HG02588 (cell line): ENCODE data around the gene DOCK3.
"Not testable (repeated sequence)": the region's sequence is repeated elsewhere in the genome, so short reads cannot be mapped to it uniquely, and the experiment has no call there.

Experiments
- ATAC-seq: cut with Tn5 transposase; IDR thresholded peaks from one replicate; pipeline ENCODE4 v1.9.1; 2021; ENCODE audit warnings: mild to moderate bottlenecking, moderate library complexity; ENCODE audit not compliant: unreplicated experiment

The DOCK3 gene

DNA sequence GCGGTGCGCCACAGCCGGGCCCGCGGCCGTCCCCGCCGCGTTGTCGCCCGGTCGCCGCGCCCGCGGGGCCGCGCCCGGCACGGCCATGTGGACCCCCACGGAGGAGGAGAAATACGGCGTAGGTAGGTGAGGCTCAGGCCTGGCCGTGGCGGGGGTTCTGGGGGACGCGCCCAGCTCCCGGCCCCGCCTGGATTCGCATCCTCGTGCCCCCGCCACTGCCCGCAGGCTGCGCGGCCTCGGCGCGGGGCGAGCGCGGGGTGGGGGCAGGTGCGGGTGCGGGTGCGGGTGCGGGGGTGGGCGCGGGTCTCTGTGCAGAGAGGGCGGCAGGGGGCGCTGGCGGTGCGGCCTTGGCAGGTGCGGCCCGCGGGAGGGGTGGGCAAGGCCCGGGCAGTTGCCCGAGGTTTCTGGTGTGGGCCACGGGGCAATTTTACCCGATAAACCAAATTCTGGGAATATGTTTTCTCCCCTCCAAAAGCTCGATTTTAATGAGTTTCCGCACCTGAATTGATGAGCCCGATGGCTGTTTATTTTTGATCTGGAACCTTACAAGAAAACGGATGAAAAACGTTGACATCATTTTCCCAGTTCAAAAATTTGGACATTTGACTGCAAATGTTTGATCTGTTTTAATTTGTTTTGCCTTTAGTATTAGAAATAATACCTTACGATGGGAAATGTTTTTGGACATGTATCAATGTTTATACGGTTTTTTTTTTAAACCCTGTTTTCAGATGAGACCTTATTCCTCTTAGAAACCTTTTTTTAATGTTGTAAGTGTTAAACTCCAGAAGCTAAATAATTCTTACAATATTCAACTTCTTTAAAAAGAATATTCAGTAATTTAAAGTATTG lies 678 bp downstream of the DOCK3 start:
- ATAC-seq, result peak; percentile 18

DNA sequence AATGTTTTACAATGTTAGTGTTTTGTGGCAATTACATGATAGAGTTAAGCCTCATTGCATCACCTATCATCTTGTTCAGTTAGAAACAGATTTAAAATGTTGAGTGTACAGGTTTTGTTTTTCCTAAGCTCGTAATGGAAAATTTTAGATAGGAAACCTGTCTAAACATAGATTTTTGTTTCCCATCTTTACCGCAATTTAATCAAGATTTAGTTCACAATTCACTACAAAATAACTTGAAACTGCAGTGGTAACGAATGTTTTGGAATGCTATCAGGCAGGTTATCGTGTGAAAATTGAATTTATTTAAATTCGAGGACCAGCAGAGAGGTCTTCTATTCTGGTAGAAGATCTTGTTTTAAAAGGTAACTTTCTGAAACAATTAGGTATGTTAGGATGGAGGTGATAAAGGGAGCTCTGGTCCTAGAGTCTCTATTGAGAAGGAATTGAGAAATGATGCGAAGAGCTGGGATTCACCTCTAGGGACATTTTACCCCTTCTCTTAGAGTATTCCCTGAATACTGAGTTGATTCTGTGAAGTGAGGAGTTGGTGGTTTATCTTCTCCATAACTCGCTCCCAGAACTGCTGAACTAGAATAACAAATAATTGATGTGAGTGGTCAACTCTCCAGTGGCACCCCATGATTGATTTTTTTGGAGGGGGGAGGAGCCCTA lies 1.4 kb downstream of the DOCK3 start:
- ATAC-seq, result no peak

DNA sequence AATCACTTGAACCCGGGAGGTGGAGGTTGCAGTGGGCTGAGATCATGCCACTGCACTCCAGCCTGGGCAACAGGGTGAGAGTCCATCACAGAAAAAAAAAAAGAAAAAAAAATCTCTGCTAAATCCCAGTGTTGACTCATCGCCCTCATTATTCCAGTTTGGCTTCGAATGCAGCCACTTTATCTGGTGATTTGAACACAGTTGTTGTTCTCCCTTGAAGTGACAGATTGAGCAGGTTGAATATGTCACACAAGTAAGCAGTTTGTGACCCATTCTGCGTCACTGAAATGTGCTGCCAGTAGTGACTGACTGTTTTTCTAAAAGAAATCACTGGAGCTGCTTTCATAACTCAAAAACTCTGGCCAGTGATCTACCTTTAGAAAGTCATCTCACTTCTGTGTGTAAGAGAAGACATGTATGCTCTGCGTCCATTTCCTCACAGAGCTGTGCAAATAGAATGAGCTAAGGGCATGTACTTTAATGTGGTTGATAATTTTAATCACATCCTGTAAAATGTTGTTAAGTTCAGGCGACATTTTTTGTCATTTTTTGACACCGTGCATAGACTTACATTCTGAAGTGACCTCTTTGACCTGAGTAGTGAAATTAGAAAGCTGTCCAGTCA lies 12.5 kb downstream of the DOCK3 start:
- ATAC-seq, result no peak

DNA sequence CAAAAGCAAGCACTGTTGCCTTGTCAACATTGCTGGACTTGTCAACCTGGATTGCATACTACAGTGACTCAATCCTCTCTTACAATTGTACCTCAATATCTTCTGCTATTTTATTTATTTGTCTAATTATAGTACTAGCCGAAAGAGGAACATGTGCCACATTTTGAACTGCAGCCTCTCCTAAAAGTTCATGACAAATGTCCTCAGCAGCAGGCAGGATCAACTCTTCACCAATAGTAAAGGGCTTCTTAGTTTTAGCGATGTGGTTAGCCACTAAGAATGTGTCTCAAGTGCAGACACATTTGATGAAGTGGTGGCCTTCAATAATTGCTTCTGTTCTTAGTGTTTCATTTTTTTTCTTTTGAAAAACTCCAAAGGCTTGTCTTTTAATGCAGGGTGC lies 13.2 kb downstream of the DOCK3 start:
- no peak for ATAC-seq

DNA sequence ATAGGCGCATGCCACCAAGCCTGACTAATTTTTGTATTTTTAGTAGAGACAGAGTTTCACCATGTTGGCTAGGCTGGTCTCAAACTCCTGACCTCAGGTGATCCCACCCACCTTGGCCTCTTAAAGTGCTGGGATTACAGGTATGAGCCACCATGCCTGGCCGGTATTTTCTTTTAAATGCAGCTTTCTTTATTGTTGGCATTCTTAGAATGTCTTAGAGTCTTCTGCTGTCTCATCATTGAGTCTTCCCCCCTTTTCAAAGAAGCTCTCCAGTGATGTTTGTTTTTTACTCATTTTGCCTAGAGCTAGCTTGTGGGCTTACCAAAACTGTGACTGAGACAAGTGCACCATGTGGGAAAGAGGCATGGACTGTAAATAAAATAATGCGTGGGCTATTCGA lies 13.9 kb downstream of the DOCK3 start:
- not testable (repeated sequence) for ATAC-seq

DNA sequence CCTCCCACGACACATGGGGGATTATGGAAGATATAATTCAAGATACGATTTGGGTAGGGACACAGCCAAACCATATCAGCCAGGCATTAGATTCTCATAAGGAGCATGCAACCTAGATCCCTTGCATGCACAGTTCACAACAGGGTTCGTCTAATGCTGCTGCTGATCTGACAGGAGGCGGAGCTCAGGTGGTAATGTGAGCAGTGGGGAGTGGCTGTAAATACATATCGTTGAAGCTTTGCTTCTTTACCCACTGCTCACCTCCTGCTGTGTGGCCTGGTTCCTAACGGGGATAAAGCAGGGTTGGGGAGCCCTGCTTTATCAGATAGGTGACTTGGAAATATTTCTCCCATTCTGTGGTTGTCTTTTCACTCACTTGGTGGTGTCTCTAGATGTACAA lies 14.8 kb downstream of the DOCK3 start:
- ATAC-seq, result no peak

DNA sequence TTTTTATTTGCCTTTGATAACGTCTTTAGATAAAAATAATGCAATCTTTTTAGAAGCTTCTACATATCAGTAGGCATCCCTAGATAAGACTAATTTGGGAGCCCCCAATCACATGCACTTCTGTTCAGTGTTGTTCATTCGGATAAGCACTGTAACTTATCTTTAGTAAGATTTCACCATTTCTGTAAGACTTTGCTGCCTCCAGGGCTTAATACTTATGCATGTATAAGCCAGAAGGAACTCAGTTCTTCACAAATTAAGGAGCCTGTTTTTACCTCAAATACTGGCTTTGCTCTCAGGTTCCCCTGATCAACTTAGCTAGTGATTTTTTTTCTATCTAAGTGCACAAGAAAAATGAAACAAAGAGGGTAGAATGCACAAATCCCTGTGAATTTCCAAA lies 20.3 kb downstream of the DOCK3 start:
- no peak for ATAC-seq

DNA sequence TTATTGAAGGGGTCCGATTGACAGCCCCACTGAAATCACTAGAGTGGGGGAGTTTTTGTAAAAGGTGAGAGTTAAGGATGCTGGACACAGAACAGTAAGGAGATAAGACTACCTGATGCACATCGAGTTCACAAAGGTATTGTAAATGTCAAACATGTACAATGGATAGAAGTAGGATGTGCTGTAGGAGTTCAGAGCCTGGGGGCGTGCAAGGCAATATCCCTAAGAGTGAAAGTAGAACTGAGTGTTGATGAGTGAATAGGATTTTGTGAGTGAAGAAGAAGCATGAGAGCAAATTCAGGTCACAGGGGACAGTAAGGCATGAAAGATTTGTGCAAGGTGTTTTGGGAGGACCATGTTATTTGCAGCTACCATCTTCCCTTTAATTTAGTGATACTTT lies 21.5 kb downstream of the DOCK3 start:
- ATAC-seq, result no peak

DNA sequence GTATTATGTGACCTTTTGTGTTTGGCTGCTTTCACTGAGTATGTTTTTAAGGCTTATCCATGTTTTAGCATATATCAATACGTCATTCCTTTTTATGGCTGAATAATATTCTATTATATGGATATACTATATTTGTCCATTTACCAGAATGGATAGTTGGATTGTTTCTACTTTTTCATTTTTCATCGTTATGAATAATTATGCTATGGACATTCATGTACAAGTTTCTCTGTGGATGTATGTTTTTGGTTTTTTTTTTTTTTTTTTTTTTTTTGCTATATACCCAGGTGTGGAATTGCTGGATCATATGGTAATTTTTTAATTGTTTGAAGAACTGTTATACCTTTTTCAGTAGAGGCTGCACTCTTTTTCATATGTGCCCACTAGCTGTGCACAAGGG lies 23.5 kb downstream of the DOCK3 start:
- ATAC-seq, result no peak

DNA sequence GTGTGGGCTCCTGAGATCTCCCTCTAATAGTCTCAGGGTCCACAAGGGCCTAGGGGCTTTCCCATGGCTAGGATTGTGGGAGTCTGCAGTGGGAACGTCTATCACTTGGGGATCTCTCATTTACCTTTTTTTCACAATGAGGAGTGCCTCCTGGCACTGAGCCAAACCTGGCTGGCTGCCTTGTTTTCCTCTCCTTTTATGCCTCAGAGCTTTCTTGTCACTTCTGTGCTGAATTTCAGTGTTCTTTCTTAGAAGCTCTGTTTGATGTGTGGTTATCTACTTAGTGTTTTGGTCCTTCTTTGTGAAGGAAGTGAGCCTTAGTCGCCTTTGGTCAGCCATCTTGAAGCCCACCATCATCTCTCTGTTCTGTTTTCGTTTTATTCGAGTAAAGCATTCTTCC lies 33.9 kb downstream of the DOCK3 start:
- no peak for ATAC-seq

DNA sequence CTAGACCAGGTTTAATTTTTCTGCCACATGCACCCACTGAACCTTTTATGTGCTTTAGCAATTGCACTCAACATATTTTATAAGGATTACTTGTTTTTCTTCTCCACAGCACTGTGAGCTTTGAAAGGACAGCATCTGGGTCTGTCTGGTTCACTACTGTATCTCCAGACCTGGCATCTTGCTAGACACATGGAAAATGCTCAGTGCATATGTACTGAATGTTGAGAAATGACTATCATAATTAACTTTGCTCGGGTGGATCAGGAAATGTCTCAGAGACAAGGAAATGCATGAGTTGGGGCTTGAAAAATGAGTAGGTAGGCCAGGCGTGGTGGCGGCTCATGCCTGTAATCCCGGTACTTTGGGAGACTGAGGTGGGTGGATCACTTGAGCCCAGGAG lies 40.2 kb downstream of the DOCK3 start:
- ATAC-seq, result no peak

DNA sequence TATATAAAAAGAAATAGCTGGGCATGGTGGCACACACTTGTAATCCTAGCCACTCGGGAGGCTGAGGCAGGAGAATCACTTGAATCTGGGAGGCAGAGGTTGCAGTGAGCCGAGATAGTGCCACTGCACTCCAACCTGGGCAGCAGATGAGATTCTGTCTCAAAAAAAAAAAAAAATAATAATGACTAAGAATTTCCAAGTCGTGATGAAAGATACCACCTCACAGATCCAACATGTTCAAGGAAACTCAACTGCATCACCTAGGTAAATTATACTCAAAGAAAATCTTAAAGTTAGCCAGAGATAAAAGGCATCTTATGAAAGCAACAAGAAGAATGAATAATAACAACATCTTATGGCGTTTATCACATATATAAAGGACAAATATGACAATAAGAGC lies 50.1 kb downstream of the DOCK3 start:
- ATAC-seq, result no peak

DNA sequence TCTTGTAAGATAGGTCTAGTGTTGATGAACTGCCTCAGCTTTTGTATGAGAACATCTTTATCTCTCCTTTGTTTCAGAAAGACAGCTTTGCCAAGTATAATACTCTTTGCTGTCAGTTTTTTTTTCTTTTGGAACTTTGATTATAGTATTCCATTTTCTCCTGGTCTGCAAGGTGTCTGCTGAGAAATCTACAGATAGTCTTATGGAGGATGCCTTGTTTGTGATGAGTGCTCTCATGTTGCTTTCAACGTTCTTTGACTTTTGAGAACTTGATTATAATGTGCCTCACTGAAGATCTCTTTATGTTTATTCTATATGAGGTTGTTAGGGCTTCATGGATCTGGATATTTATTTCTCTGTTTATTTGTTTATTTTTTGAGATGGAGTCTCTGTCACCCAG lies 60.3 kb downstream of the DOCK3 start:
- ATAC-seq, result no peak

DNA sequence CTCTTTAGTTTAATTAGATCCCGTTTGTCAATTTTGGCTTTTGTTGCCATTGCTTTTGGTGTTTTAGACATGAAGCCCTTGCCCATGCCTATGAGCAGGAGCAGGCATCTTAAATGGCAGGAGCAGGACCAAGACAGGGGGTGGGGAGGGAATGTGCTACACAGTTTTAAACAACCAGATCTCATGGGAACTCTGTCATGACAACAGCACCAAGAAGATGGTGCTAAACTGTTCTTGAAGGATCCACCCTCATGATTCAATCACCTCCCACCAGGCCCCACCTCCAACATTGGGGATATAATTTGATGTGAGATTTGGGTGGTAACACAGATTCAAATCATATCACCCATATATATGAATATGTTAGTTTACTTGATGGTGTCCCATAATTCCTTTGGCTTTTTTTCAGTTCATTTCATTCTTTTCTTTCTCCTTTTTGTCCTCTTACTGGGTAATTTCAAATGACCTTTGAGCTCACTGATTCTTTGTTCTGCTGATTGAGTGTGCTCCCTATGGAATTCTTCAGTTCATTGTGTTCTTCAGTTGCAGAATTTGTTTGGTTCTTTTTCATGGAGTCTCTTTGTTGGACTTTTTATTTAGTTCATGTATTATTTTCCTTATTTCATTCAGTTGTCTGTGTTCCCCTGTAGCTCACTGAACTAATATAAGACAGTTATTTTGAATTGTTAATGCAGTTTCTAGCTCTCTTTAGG lies 62.6 kb downstream of the DOCK3 start:
- ATAC-seq, result no peak

DNA sequence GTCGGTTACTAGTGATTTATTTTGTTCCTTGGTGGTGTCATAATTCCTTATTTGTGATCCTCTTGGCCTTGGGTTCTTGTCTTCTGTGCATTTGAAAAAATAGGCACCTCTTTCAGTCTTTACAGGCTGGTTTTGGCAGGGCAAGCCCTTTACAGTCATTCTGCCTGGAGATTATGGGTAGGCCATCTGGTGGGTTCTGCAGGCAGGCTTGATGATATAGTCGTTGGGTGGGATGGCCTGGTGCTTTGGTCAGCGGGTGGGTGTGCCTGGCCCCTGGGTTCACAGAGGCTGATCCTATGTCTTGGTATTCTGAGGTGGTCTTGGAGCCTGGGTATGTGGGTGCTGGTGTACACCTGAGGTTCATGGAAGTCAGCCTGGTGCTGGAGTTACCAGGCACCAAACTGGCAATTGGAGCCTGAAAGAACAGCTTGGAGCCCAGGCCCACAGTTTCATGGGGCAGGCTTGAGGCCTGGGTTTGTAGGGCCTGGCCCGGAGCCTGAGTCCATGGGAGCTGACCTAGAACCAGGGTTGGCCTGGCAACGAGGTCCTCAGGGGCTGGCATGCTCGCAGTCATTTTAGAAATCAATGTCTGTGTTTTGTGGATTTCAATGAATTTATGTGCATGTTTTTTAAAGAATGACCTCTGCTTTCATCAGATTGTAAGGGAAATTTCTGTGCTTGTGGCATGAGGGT lies 63.3 kb downstream of the DOCK3 start:
- ATAC-seq, result no peak

DNA sequence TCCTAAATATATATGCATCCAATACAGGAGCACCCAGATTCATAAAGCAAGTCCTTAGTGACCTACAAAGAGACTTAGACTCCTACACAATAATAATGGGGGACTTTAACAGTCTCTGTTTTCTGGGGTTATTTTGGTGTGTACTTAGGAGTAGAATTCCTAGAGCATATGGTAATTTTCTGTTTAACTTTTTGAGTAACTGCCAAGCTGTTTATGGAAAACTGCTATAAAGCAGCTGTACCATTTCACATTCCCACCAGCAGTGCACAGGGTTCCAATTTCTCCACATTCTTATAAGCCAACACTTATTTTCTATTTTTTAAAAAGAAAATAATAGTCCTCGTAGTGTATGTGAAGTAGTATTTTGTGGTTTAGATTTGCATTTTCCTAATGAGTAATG lies 68.9 kb downstream of the DOCK3 start:
- ATAC-seq, result no peak

DNA sequence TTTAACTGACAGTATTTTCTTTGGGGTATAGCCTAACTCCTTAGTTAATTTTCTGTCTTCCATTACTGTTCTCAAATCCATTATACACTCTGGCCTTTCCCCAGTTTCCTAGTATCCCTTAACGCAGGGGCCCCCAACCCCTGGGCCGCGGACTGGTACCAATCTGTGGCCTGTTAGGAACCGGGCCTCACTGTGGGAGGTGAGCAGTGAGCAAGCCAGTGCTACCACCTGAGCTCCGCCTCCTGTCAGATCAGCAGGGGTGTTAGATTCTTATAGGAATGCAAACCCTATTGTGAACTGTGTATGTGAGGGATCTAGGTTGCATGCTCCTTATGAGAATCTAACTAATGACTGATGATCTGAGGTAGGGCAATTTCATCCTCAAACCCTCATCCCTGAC lies 75.1 kb downstream of the DOCK3 start:
- no peak for ATAC-seq

DNA sequence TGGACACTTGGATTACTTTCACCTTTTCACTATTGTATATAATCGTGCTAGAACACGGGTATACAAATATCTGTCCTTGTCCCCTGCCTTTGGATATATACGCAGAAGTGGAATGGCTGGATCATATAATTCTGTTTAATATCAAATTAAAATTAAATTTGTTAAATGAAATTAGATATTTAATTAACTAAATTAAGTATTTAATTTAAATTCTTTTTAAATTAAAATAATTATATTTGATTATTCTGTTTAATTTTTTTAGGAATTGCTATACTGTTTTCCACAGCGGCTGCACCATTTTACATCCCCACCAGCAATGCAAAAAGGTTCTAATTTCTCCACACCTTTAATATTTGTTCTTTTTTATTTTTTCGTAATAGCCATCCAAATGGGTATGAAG lies 84.3 kb downstream of the DOCK3 start:
- no peak for ATAC-seq

DNA sequence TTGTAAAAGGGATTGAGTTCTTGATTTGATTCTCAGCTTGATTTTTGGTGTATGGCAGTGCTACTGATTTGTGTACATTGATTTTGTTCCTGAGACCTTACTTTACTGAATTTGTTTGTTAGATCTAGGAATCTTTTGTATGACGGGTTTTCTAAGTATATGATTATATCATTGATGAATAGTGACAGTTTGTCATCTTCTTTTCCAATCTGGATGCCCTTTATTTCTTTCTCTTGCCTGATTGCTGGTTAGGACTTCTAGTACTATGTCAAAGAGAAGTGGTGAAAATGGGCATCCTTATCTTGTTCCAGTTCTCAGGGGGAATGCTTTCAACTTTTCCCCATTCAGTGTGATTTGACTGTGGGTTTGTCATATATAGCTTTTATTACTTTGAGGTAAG lies 103.0 kb downstream of the DOCK3 start:
- no peak for ATAC-seq

DNA sequence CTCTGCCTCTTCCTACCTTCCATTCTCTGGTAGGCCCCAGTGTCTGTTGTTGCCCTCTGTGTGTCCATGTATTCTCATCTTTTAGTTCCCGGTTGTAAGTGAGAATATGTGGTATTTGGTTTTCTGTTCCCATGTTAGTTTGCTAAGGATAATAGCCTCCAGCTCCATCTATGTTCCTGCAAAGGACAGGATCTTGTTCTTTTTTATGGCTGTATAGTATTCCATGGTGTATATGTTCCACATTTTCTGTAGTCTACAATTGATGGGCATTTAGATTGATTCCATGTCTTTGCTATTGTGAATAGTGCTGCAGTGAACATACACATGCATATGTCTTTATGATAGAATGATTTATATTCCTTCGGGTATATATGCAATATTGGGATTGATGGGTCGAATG lies 107.0 kb downstream of the DOCK3 start:
- ATAC-seq, result not testable (repeated sequence)

DNA sequence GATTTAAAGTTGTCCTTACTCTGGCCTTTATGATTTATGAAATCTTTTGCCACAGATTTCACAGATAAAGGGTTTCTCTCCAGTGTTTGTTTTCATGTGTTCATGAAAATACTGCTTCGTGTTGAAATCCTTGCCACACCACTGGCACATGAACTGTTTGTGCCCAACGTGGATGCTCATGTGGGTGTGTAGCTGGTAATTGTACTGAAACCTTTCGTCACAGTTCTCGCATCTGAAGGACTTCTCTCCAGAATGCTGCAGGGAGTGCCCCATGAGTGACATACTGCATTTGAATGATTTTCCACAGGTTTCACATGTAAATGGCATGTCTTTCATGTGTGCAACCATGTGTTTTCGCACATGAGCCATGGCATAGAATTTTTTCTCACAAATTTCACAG lies 111.9 kb downstream of the DOCK3 start:
- no peak for ATAC-seq
